SK-N-SH treated with all-trans-retinoic acid at 6 μM for 48 hours (cell line): ENCODE data around the gene VSTM4.

Experiments
- ATAC-seq: fragments of 200-7000 bp; cut with Tn5 transposase; 3 replicates; pipeline ENCODE4 v1.9.1; 2020; ENCODE audit warnings: mild to moderate bottlenecking, moderate library complexity
- BACH2 ChIP-seq: fragments of 250-450 bp; sonication (Bioruptor Pico); IDR thresholded peaks from 2 replicates; pipeline ENCODE4 v1.9.0; 2021; ENCODE audit warnings: mild to moderate bottlenecking, borderline replicate concordance
- CREB5 ChIP-seq: fragments of 250-450 bp; sonication (Bioruptor Pico); IDR thresholded peaks from 2 replicates; pipeline ENCODE4 v1.5.1; 2020; ENCODE audit warnings: low read depth, mild to moderate bottlenecking, moderate library complexity
- CSDC2 ChIP-seq: fragments of 250-450 bp; sonication (Bioruptor Pico); IDR thresholded peaks from 2 replicates; pipeline ENCODE4 v1.5.0; 2020; ENCODE audit warnings: mild to moderate bottlenecking, moderate library complexity
- CSRNP3 ChIP-seq: fragments of 250-450 bp; sonication (Bioruptor Pico); IDR thresholded peaks from 2 replicates; pipeline ENCODE4 v1.5.1; 2021; ENCODE audit warnings: mild to moderate bottlenecking, moderate library complexity
- ESRRG ChIP-seq: fragments of 250-450 bp; sonication (Bioruptor Pico); IDR thresholded peaks from 2 replicates; pipeline ENCODE4 v1.6.1; 2021; ENCODE audit warnings: mild to moderate bottlenecking
- GLIS3 ChIP-seq: fragments of 250-450 bp; sonication (Bioruptor Pico); IDR thresholded peaks from 2 replicates; pipeline ENCODE4 v1.5.0; 2020; ENCODE audit warnings: mild to moderate bottlenecking, moderate library complexity
- ISL1 ChIP-seq: fragments of 250-450 bp; sonication (Bioruptor Pico); IDR thresholded peaks from 2 replicates; pipeline ENCODE4 v2.1.2; 2022; ENCODE audit warnings: mild to moderate bottlenecking, moderate library complexity
- OSR1 ChIP-seq: fragments of 250-450 bp; sonication (Bioruptor Pico); IDR thresholded peaks from 2 replicates; pipeline ENCODE4 v1.8.0; 2022; ENCODE audit warnings: moderate library complexity, mild to moderate bottlenecking, inconsistent platforms
- PATZ1 ChIP-seq: fragments of 250-450 bp; sonication (Bioruptor Pico); IDR thresholded peaks from 2 replicates; pipeline ENCODE4 v1.8.0; 2020; ENCODE audit warnings: mild to moderate bottlenecking, moderate library complexity, borderline replicate concordance
- POU6F1 ChIP-seq: fragments of 250-450 bp; sonication (Bioruptor Pico); IDR thresholded peaks from 2 replicates; pipeline ENCODE4 v1.8.0; 2021; ENCODE audit warnings: low read depth, mild to moderate bottlenecking, moderate library complexity, borderline replicate concordance
- PPARA ChIP-seq: fragments of 250-450 bp; sonication (Bioruptor Pico); IDR thresholded peaks from 2 replicates; pipeline ENCODE4 v1.5.0; 2020; ENCODE audit warnings: mild to moderate bottlenecking, borderline replicate concordance
- RARB ChIP-seq: fragments of 250-450 bp; sonication (Bioruptor Pico); IDR thresholded peaks from 2 replicates; pipeline ENCODE4 v1.8.0; 2021; ENCODE audit warnings: mild to moderate bottlenecking, moderate library complexity
- SNAI2 ChIP-seq: fragments of 250-450 bp; sonication (Bioruptor Pico); IDR thresholded peaks from 2 replicates; pipeline ENCODE4 v1.5.0; 2020; ENCODE audit warnings: mild to moderate bottlenecking, moderate library complexity
- TCF4 ChIP-seq: fragments of 250-450 bp; sonication (Bioruptor Pico); IDR thresholded peaks from 2 replicates; pipeline ENCODE4 v1.8.0; 2021; ENCODE audit warnings: mild to moderate bottlenecking, moderate library complexity, borderline replicate concordance
- TOX ChIP-seq: fragments of 250-450 bp; sonication (Bioruptor Pico); IDR thresholded peaks from 2 replicates; pipeline ENCODE4 v1.8.0; 2021; ENCODE audit warnings: mild to moderate bottlenecking, moderate library complexity, borderline replicate concordance
- TSHZ2 ChIP-seq: fragments of 250-450 bp; sonication (Bioruptor Pico); IDR thresholded peaks from 2 replicates; pipeline ENCODE4 v1.5.0; 2020; ENCODE audit warnings: mild to moderate bottlenecking, moderate library complexity
- ZFP30 ChIP-seq: fragments of 450-650 bp; formaldehyde crosslinking; IDR thresholded peaks from 2 replicates; pipeline ENCODE4 v1.5.0; 2022; ENCODE audit warnings: mild to moderate bottlenecking, moderate library complexity
- ZNF70 ChIP-seq: fragments of 450-650 bp; formaldehyde crosslinking; IDR thresholded peaks from 2 replicates; pipeline ENCODE4 v1.5.0; 2020; ENCODE audit warnings: mild to moderate bottlenecking, moderate library complexity
- ZNF8 ChIP-seq: fragments of 450-650 bp; formaldehyde crosslinking; IDR thresholded peaks from 2 replicates; pipeline ENCODE4 v1.5.0; 2020; ENCODE audit warnings: mild to moderate bottlenecking, moderate library complexity

Gene VSTM4

GRCh38 chr10:49096890-49097445 lies 18.4 kb downstream of the VSTM4 start (continued):
- no peak for TF ChIP-seq TOX (CRISPR knock-in tag)
- no peak for TF ChIP-seq GLIS3 (CRISPR knock-in tag)
- no peak for TF ChIP-seq SNAI2 (CRISPR knock-in tag)

GRCh38 chr10:49094646-49095045 lies 20.7 kb downstream of the VSTM4 start:
- TF ChIP-seq ISL1 (CRISPR knock-in tag) = no peak
- TF ChIP-seq TSHZ2 (CRISPR knock-in tag) = no peak
- no peak for TF ChIP-seq RARB (CRISPR knock-in tag)
- no peak for TF ChIP-seq PATZ1 (CRISPR knock-in tag)
- no peak for TF ChIP-seq PPARA
- no peak for TF ChIP-seq POU6F1 (CRISPR knock-in tag)
- TF ChIP-seq ESRRG = no peak
- TF ChIP-seq OSR1 (CRISPR knock-in tag) = no peak
- no peak for TF ChIP-seq SNAI2 (CRISPR knock-in tag)
- no peak for TF ChIP-seq CSRNP3 (CRISPR knock-in tag)
- TF ChIP-seq GLIS3 (CRISPR knock-in tag) = no peak
- no peak for ATAC-seq

GRCh38 chr10:49093922-49094321 lies 21.4 kb downstream of the VSTM4 start:
- no peak for TF ChIP-seq ZNF70
- no peak for TF ChIP-seq ESRRG
- no peak for TF ChIP-seq RARB (CRISPR knock-in tag)
- no peak for TF ChIP-seq ISL1 (CRISPR knock-in tag)
- TF ChIP-seq TCF4 (CRISPR knock-in tag) = no peak
- no peak for TF ChIP-seq SNAI2 (CRISPR knock-in tag)
- TF ChIP-seq CSDC2 = no peak
- no peak for TF ChIP-seq BACH2
- no peak for TF ChIP-seq CREB5 (CRISPR knock-in tag)
- TF ChIP-seq ZFP30 (CRISPR knock-in tag) = no peak
- TF ChIP-seq ZNF8 (CRISPR knock-in tag) = no peak
- TF ChIP-seq CSRNP3 (CRISPR knock-in tag) = no peak
- no peak for TF ChIP-seq GLIS3 (CRISPR knock-in tag)
- TF ChIP-seq TOX (CRISPR knock-in tag) = no peak
- TF ChIP-seq TSHZ2 (CRISPR knock-in tag) = no peak
- TF ChIP-seq OSR1 (CRISPR knock-in tag) = no peak
- ATAC-seq = no peak
